GM18498 (cell line): Measurements from ENCODE around the gene BMP8A.
A peak's percentile ranks its signal among the peaks of the same experiment; 100 is the strongest.
"Not testable (repeated sequence)": the region's sequence is repeated elsewhere in the genome, so short reads cannot be mapped to it uniquely, and the experiment has no call there.

Source experiments
- ATAC-seq: cut with Tn5 transposase; IDR thresholded peaks from one replicate; pipeline ENCODE4 v1.9.1; 2021; ENCODE audit warnings: mild to moderate bottlenecking, moderate library complexity; ENCODE audit not compliant: unreplicated experiment

Gene BMP8A

DNA sequence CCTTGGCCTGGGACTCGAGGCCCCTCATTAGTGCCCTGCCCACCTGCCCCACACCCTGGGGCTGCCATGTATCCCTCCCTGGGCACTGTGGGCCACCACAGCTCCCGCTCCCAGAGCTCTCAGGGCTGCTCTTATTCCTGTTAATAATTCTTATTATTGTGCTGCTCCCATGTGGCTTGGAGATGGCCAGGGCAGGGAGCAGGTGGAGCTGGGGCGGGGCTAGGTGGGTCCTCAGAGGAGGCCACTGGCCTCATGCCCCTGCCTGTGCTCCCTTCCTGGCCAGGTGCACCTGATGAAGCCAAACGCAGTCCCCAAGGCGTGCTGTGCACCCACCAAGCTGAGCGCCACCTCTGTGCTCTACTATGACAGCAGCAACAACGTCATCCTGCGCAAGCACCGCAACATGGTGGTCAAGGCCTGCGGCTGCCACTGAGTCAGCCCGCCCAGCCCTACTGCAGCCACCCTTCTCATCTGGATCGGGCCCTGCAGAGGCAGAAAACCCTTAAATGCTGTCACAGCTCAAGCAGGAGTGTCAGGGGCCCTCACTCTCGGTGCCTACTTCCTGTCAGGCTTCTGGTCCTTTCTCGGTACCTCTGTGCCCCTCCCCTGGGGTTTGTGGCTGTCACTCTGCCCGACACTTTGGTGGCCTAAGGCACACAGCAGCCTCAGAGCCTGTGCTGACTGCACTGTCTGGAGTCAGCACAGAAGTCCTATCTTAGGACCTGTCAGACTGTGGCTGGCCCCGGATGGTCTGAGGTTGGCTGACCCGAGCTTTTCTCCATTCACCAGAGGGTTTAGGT, 34.1 kb downstream of the BMP8A start:
- peak; percentile 96 for ATAC-seq

GRCh38 chr1:39526466-39527189, 35.2 kb downstream of the BMP8A start:
- no peak for ATAC-seq

GRCh38 chr1:39527190-39527579, 35.7 kb downstream of the BMP8A start:
- ATAC-seq, result not testable (repeated sequence)

- ATAC-seq, result no peak
Observed at GRCh38 chr1:39528082-39528481, 36.6 kb downstream of the BMP8A start.

GRCh38 chr1:39529901-39530535, 38.6 kb downstream of the BMP8A start:
- no peak for ATAC-seq

DNA sequence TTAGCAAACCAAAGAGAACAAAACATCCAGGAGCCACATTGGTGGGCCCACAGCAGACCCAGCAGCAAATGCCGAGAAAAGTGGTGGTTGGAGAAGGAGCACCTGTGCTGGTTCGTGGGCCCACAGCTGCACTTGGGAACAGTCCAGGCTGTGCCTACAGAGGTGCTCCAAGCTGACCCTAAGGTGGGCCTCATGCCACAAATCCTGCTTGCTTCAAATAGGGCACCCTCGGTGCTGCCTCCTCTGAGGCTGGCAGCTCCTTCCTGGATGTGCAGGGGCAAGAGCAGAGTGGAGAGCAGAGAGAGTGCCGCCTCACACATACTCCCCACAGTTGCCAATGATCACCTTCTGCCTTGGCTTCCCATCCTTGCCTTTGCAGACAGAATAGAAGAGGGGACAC, 40.1 kb downstream of the BMP8A start:
- ATAC-seq, result no peak

- no peak for ATAC-seq
Observed at GRCh38 chr1:39533442-39533841, 42.0 kb downstream of the BMP8A start.

DNA sequence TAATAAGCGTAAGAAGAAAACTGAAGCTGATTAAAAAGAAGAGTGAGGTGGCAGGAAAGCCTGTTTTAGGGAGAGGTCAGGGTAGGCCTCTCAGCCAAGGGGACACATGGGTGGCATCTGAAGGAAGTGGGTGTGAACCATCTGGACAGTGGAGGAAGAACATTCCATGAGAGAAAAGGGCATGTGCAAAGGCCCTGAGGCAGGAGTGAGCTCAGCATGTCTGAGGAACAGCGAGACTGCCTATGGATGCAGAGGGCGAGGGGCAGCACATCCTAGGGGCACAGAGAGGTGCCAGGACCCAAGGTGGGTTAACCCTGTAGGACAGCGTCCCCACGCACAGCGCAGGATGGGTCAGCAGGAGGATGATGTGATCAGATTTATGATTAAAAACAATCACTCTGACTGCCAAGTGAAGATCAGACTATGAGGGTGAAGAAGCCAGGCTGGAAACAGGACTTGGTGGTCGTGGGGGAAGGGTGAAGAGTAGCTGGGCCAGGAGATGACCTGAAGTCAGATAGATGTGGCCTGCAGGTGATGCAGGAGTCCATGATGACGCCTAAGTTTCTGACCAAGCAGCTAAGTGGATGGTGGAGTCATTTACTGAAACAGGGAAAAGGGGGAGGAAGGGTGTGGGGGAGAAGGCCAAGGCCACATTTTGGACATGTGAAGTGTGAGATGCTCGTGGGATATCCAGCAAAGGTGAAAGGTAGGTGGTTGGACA, 47.3 kb downstream of the BMP8A start:
- no peak for ATAC-seq

DNA sequence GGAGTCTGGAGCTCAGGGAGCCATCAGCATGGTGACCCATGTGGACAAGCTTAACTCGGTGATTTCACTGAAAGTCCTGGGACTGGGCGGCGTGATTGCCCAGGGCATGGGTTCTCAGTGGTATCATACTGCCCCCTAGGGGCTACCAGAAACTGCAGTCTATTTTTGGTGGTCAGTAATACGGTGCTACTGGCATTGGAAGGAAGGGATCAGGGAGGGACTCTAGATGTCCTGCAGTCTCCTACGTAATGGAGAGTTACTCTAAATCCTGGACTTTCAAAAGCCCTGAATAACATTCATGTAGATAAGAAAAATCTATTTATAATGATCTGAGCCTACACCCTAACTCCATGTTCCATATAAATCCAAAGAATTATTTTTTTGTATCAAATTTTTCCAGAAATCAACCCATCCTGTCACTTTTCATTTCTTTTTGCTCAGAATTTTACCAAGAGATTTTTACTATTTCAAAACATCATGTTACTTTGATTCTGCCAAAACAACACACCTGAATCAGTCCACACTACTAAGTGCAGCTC, 47.9 kb downstream of the BMP8A start:
- no peak for ATAC-seq

DNA sequence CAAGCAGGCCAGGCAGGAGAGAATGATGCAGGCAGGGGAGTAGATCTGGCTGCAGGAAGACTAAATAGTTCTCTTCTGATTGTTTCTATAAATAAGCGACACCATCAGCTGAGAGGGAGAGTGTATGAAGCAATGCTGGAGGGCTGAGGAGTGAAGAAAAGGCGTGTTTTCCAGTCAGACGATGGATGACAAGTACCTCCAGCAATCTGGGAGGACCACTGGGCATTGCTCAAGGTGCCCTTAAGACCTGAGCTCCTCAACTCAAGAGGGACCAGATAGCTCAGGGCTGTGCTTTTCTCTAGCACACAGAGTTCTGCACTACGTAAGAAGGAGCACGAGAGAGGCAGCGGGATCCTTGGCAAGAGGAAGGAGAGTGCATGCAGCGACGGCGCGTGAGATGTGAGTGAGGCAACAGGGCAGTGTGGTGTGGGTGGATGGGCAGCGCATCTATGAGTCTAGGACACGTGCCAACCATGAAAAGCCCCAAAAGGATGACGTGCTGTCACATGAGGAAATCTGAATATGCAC, 49.1 kb downstream of the BMP8A start:
- ATAC-seq, result no peak

DNA sequence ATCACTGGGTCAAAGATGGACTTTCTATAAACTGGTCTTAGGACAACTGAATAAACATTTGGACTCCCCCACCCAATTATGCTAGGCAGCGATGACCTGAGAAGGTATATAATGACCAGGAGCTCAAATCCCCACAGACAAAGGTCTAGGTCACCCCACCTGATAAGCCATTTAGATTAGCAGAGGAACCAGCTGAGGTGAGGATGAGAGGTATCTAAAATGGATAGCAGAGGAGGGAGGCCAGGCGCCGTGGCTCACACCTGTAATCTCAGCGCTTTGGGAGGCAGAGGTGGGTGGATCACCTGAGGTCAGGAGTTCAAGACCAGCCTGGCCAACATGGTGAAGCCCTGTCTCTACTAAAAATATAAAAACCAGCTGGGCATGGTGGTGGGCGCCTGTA, 51.5 kb downstream of the BMP8A start:
- no peak for ATAC-seq

DNA sequence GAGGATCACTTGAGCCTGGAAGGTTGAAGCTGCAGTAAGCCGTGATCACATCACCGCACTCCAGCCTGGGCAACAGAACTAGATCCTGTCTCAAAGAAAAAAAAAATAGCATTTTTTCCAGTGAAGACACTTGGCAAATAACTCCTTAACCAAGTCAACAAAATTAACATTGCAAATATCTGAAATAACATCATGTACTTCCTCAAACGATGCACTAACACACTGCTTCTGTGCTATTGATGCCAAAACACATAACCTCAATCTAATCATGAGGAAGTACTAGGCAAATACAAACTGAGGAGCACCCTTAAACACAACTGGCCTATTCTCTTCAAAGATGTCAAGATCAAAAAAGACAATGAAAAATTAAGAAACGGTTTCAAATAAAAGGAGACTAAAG, 52.9 kb downstream of the BMP8A start:
- ATAC-seq, result no peak

DNA sequence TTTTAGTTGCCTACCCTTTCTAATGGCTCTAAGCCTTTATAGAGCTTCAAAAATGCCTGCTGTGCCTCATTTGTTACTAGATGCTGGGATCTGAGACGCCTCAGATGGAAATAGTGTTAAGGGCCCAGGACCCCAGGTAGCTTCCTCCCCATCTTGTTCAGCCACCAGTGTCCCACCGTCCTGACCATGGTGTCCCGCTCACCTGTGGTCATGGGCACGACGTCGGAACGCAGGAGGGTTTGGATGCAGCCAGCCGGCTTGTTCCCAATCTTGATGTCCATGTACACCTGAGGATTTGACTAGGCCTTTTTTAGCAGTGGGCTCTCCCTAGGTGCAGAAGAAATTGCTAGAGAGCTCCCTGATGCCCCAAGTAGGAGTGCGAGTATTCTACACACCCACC, 54.1 kb downstream of the BMP8A start:
- ATAC-seq, result no peak

- ATAC-seq, result no peak
Observed at GRCh38 chr1:39554277-39554676, 62.8 kb downstream of the BMP8A start.

DNA sequence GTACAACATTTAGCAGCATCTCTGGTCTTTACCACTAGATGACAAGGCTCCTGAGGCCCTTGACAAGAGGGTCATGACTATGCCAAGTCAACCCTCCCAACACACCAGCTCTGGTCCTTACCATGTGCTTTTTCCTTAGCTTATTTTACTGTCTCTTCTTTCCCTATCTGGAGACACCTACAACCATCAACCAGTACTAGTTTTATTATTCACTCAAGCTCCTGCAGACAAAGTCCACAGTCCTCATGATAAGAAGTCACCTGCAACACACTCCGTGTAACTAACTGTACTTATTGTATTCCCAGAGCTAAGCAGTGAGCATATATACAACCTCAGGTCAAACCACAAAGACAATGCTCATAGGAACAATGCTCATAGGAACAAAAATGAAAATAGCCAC, 69.8 kb downstream of the BMP8A start:
- no peak for ATAC-seq

- no peak for ATAC-seq
Observed at GRCh38 chr1:39562886-39563285, 71.5 kb downstream of the BMP8A start.

GRCh38 chr1:39563669-39564068, 72.2 kb downstream of the BMP8A start:
- no peak for ATAC-seq

DNA sequence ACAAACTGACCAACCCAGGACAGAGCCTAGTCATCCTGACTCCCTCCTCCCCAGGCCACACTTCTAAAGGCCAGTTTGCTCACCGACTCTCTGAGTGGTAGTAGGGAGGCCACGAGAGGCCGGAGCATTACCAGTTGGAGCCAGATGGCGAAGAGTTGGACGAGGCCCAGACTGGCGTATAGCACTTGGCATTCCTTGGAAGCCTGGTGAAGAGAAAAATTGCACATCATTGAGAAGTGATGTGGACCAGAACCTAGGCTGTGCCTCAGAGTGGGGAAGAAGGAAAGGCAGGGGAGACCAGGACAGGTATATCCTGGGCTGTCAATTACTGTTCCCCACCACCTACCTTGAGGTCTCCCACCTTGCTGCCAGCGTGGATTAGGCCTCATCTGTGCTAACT, 72.9 kb downstream of the BMP8A start:
- ATAC-seq, result no peak

DNA sequence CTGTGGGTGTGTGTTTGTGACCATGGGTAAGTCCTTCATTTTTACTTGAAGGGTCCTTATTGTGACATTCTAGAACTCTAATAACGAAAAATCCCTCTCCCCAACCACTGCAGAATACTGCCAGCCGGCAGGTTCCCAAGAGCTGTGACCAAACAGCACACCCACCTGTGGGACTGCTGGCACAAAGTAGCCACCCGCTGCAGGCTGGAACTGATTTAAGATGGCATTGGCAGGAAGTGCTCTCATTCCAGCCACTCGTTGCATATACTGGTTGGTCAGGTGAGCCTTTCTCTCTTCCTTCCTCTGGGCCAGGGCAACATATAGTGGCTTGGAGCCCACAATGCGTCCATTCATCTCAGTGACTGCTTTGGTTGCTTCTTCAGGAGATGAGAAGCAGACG, 73.5 kb downstream of the BMP8A start:
- ATAC-seq, result no peak

- no peak for ATAC-seq
Observed at GRCh38 chr1:39566441-39567137, 75.2 kb downstream of the BMP8A start.
